Glomerular visceral epithelial cell (primary cell): ENCODE results near the gene NMNAT3.
"Not testable (repeated sequence)": the region's sequence is repeated elsewhere in the genome, so short reads cannot be mapped to it uniquely, and the experiment has no call there.

Source experiments
- DNase-seq: peaks from one replicate; pipeline ENCODE4 v3.0.0-alpha.2; 2016; ENCODE audit errors: extremely low spot score

The NMNAT3 gene

DNA sequence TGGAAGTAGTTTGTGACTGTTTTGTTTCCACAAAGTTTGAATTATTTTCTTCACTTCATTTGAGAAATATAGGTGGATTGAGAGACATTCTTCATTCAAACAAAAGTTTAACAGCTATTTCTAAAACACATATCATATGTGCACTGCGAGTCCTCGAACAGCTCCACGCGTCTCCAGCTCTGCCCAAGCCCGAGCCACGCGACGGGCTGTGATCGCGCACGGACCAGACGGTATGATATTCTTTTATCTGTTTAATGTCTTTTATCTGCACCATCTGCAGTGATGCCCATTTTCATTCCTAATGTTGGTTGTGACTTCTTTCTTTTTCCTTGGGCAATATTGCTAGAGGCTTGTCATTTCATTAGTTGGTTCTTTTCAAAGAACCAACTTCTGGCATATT lies 94.1 kb downstream of the NMNAT3 start:
- DNase-seq, result not testable (repeated sequence)

DNA sequence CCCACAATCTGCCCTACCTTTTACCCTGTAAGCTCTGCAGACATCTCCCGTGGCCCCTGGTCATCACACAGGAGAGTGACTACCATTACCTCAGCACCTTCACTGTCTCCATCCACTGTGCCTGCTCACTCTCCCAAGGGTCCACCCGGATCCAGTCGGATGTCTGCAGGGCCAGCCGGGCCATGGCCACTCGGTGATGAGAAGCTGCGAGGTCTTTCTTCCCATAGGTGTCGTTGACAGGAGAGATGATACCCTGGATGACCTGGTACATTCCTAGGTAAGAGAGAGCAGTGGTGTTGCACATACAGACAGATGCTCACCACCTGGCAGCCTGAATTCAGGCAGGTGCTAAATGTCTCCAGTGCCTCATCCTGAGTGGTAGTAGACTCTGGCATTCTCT lies 99.0 kb downstream of the NMNAT3 start:
- DNase-seq, result no peak

GRCh38 chr3:139577909-139578308 lies 99.9 kb downstream of the NMNAT3 start:
- no peak for DNase-seq

DNA sequence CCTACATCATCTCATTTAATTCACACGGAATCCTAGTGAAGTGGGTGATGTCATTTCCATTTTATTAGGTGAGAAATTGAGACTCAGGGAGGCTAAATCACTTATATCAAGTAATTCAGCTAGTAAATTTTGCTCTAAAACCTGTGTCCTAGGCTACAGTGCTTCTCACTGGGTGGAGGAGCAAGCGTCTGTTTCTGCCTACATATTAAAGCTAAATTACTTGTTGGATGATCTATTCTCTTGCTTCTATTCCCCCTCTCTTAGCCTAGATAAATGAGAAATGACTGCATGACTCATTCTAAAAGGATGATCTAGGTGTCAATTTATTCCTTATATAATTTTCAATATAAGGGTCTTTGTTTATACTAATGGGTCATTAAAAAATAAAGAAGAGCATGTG lies 100.4 kb downstream of the NMNAT3 start:
- DNase-seq, result no peak

DNA sequence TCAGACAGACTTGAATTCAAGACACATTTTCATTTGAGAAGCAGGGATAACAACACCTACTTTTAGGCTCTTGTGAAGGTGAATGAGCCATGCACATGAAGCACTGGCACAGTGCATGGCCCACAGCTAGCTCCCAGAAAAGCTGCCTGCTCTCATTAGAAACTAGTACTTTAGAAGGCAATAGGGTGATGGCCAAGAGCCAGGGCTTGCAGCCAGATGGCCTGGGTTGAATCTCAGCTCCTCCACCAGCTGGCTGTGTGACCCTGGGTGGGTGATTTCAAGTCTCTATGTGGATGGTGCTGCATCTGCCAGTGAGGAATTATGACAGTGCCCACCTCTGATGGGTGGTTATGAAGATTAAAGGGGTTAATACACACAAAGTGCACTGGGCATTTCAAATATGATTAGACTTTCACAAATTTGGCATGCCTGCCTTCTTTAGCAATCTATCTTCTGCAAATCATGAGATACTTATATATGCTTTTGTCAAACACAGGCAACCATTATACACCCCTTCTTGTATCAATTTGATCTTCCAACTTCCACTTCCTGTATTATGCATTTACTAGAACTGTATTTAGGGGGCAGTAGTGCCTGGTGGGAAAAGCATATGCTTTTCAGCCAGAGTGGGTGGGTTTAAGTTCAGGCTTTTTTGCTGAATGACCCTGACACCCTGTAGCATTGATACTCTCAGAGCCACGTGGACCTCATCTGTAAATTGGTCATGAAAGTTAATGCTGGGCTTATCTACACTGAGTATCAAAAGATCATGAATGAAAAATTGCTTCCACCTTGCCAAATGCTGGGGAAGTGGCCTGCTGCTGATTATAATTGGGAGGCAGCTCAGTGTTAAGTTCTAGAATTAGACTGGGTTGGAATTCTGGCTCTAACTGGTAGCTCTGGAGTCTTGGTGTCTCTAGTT lies 103.5 kb downstream of the NMNAT3 start:
- no peak for DNase-seq

- DNase-seq, result no peak
These were observed 104.7 kb downstream of the NMNAT3 start for GRCh38 chr3:139572847-139573672.

DNA sequence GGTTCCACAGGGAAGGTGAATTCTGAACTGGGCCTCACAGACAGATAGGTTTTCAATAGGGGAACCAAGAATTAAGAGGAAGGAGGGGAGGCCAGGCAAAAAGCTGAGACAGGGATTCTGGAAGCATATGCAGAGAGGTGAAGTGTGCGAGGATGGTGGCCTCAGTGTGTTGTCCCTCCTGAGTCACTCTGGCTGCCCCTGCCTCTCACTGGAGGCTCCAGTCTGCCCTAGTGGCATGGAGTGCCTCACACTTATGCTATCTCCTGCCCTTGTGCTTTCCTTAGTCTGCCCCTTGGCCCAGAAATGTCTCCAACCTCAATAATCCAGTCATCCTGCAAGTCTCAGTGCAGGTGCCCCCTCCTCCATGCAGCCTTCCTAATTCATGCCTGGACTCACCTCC lies 106.1 kb downstream of the NMNAT3 start:
- no peak for DNase-seq

GRCh38 chr3:139564294-139564861 lies 113.4 kb downstream of the NMNAT3 start:
- peak; percentile 12 for DNase-seq

DNA sequence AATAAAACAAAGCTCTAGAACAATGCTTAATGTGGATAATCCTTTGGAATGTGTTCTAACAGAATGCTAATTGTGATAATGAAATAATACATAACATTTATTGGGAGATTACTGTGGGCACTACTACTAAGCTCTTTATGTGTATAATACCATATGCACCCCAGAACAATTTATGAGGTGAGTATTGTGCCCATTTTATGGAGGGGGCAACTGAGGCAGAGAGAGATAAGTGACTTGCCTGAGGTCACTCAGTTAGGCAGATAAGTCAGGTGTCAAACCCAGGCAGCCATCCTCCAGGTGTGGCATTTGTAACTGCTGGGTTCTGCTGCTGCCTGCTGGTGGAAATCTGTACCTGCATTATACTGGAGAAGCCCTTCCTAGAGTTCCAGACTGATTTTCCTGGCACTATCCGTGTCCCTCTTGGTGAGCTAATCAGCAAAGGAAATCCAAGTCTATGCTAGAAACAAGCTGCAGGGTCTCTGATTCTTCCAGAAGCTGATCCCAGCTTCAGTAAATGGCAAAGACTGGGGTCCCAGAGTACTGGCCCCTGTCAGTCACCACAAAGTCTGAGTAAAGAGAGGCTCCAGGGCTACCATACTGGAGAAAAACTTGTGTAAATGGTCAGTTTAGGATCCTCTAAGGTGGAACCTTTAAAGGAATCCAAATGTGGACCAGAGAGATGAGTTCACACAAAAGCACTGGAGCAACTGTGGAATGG lies 115.7 kb downstream of the NMNAT3 start:
- DNase-seq, result peak; percentile 24

DNA sequence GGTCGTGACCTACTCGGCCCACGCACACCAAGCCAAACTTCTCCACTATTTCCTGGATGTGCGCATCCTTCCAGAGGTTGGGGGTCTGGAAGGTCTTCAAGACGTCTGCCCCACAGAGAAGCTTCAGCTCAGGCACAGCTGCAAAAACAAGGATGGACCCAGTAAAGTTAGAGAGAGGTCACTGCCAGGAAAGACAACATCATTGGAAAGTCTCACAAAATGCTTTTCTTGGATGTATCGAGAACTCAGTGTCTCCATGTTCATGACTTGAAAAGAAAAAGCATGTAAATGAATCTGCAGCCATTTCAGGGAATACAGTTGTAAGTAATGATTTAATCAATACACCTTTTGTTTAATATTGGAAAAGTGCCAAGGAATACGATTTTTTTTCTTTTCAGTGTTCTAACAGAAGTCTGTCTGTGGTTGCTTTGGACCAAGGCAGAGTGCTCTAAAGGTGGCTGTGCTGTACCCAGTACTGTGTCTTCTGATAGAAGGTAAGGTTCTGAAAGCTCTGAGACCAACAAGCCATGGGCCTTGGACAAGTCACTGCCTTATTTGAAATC lies 116.4 kb downstream of the NMNAT3 start:
- DNase-seq, result no peak

DNA sequence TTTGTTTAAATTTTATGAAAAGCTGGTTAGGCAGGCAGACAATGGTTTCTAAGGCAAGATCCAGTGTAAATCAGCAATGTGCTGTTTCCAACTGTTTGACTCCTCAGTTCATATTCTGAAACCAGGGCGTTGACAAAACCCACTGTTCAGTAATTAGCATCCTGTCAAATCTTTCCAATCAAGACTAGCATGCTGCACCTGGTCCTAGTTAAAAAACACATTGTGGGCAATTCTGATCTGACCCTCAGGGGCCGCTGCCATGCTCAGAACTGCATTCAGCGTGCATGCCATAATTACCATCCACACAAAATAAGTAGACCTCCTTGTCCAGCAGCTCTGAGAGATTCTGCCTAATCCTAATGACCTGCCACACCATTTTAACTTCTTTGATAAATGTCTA lies 117.4 kb downstream of the NMNAT3 start:
- no peak for DNase-seq

DNA sequence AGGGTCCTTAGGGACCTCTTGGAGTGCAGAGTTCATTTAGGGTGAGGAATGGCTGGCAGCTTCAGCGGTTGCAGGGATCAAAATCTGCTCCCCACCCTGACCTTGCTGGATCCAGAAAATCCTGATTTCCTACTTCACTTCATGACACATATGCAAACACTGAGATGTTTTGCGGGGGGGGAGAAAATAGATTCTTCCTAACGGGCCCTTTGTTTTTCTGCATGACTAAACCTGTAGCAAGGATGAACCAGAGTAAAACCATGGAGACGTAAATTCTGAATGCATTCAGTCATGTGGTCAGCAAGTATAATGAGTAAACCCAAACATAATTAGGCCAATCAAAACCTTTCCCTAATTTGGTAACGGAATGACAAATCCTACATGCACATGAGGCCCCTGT lies 118.2 kb downstream of the NMNAT3 start:
- DNase-seq, result peak; percentile 48

DNA sequence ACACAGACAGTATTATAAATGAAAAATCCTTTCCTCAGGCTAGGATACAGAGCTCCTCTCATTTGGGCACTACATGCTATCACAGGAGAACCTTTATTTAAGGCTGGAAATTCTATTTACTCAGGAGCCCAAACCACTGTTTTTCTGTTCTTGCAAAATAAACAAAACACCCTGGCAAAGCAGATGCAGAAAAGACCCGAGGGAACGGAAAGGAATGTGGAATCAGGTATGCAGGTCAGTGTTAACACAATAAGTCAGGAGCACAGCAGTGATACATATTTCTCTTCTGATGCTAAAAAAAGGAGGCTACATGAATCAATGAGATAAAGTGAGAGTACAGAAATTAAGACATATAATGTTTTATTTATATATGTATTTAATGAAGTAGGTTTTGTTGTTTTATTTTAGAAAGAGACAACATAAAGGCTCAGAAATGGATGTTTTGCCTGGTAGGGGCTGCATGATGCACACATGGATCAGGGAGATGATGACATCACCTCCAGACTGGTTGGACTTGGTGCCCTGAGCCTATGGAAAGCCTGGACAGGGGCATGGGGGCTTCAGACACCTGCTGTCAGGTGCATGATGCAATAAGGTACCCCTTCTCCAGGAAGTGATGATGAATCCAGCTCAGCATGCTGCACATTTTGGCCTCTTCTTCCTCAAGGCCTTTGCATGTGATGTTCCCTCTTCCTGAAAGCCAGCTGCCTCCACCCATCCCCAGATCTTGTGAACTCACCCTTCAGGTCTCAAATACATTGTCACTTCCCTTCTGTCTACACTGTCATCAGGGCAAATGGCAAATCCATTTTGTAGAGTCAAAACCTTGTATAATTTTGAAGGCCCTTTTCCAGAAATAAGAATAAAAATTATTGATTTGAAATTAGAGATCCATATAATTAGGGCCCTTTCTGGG lies 119.2 kb downstream of the NMNAT3 start:
- no peak for DNase-seq

- no peak for DNase-seq
These were observed 120.7 kb downstream of the NMNAT3 start for GRCh38 chr3:139557041-139557440.

- no peak for DNase-seq
These were observed 122.5 kb downstream of the NMNAT3 start for GRCh38 chr3:139555249-139555648.

GRCh38 chr3:139554628-139555027 lies 123.1 kb downstream of the NMNAT3 start:
- no peak for DNase-seq

GRCh38 chr3:139552632-139553365 lies 125.0 kb downstream of the NMNAT3 start:
- no peak for DNase-seq

DNA sequence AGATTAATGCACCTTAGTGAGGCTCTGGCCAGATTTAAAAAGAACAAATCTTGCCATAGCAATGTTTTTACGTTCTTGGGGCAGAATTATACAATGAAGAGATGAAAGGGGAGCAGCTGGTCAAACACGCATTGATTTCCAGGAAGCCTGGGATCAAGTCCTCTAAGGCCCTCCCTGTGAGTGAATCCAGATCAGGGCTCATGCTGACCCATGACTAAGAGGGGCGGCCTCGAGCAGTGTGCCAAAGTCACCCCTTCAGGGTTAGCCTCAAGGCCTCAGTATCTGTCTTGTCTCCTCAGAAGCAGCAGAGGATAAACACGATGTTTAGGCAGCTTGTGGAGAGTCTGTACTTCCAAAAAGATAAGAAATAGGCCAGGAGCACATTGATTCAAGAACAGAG lies 129.0 kb downstream of the NMNAT3 start:
- no peak for DNase-seq

GRCh38 chr3:139547666-139548065 lies 130.1 kb downstream of the NMNAT3 start:
- DNase-seq, result no peak

DNA sequence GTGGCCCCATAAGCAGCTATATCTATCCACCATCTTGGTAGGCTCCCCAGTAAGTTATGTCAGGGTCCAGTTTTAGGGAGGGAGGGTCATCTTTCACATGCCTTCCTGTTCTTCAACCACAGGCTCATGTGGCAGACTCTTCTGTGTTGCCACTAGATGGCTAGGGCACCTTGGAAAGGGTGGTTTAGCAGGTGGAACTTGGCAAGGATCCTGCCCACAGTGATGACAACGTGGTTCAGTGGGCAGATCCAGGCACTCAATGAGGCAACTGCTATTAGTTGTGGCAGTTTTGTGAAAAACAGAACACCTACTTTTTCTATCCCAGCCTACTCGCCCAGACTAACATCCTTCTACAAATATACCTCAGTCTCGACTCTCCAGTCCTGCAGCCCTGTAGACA lies 131.0 kb downstream of the NMNAT3 start:
- DNase-seq, result no peak
